DMS153 treated with DMSO at 0.1 percent for 48 hours (cell line): ENCODE data around the gene WFIKKN1.

Source experiments
- DNase-seq: peaks from one replicate; lab custom pipeline; 2025; ENCODE audit not compliant: unreplicated experiment; lab: John Stamatoyannopoulos, UW

The WFIKKN1 gene, protein sequence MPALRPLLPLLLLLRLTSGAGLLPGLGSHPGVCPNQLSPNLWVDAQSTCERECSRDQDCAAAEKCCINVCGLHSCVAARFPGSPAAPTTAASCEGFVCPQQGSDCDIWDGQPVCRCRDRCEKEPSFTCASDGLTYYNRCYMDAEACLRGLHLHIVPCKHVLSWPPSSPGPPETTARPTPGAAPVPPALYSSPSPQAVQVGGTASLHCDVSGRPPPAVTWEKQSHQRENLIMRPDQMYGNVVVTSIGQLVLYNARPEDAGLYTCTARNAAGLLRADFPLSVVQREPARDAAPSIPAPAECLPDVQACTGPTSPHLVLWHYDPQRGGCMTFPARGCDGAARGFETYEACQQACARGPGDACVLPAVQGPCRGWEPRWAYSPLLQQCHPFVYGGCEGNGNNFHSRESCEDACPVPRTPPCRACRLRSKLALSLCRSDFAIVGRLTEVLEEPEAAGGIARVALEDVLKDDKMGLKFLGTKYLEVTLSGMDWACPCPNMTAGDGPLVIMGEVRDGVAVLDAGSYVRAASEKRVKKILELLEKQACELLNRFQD

DNA sequence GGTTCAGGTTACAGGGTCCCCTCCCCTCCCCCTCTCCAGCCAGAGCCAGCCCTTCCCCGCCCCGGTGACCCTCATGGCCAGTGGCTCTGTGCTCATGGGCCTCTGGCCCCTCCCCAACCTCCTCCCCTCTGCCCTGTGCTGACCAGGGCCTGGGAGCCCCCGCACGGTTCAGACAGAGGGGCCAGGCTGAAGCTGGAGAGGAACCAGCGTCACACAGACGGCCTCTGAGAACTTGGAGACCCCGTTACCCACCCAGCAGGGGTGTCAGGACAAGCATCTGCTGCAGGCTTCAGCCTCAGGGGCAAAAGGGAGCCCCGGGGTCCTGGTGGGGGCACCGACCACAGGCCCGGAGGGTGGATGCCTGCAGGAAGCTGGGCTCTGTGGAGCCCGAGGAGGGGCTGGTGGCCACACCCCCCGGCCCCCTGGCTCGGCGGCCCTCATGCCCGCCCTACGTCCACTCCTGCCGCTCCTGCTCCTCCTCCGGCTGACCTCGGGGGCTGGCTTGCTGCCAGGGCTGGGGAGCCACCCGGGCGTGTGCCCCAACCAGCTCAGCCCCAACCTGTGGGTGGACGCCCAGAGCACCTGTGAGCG lies at the start of gene WFIKKN1:
TSS of gene WFIKKN1 (plus strand) at position 171 of the 591 bp plus-strand sequence. CDS start at position 440, 269 bp downstream.
- DNase-seq, result no peak

- no peak for DNase-seq
Observed at GRCh38 chr16:582218-582613, 48.6 kb upstream of the WFIKKN1 start.

DNA sequence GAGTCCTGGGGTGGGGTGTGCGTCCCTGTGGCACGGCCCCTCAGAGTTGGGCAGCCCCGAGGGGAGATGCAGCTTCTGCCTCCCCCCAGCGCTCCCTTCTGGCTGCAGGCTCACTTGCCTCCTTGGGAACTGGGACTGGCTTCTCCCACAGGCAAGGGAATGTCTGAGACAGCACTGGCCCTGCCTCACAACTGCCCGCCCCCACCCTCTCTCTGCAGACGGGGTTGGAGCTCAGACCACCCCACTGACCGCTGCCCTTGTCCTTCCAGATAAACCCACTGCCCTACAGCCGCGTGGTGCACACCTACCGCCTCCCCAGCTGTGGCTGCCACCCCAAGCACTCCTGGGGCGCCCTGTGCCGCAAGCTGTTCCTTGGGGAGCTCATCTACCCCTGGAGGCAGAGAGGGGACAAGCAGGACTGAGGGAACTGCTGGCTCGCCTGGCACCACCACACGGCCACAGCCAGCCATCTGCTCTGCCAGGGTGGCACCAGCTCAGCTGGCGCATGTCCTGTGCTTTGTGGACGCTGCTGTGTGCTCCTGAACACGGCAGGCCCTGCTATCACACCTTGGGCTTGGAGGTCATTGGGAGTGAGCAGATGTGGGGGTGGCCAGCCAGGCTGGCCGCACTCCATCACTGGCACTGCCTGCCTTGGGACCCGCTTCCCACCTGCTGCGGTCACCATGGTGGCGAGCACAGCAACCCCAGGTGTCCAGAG lies 48.0 kb upstream of the WFIKKN1 start:
- DNase-seq, result no peak

- DNase-seq, result peak; percentile 39
Observed at GRCh38 chr16:583470-583814, 47.3 kb upstream of the WFIKKN1 start.

GRCh38 chr16:583815-584591 lies 46.8 kb upstream of the WFIKKN1 start:
- peak; percentile 39 for DNase-seq

GRCh38 chr16:585351-585750 lies 45.4 kb upstream of the WFIKKN1 start:
- peak; percentile 5 for DNase-seq

- DNase-seq, result no peak
Observed at GRCh38 chr16:586047-586644, 44.6 kb upstream of the WFIKKN1 start.

- DNase-seq, result no peak
Observed at GRCh38 chr16:586645-587590, 43.9 kb upstream of the WFIKKN1 start.

- no peak for DNase-seq
Observed at GRCh38 chr16:588639-588888, 42.2 kb upstream of the WFIKKN1 start.

- peak; percentile 73 for DNase-seq
Observed at GRCh38 chr16:588889-589657, 41.7 kb upstream of the WFIKKN1 start.

- peak; percentile 85 for DNase-seq
Observed at GRCh38 chr16:589658-590187, 41.1 kb upstream of the WFIKKN1 start, which contains the start of gene RAB40C. Gene RAB40C (plus strand): TSS chr16:590066. CDS start chr16:590292, 226 bp downstream.

DNA sequence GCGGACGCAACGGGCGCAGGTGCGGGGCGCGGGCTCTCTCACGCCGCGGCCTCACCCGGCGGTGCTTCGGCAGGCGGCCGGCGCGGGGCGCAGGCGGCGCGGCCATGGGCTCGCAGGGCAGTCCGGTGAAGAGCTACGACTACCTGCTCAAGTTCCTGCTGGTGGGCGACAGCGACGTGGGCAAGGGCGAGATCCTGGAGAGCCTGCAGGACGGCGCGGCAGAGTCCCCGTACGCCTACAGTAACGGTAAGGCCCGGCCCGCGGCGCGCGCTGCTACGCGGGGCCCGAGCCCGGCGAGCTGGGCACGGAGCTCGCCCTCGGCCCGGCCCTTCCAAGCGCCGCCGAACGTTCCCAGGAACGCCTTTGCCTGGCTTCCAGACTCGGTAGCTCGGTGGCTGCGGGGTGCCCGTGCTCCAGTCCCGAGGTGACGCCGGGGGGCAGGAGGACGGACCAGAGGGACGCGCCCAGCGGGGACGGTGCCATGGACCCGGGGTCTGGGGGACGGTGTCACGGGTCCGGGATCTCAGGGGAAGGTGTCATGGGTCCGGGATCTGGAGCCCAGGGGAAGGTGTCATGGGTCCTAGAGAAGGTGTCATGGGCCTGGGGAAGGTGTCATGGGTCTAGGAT lies 40.5 kb upstream of the WFIKKN1 start:
- no peak for DNase-seq

DNA sequence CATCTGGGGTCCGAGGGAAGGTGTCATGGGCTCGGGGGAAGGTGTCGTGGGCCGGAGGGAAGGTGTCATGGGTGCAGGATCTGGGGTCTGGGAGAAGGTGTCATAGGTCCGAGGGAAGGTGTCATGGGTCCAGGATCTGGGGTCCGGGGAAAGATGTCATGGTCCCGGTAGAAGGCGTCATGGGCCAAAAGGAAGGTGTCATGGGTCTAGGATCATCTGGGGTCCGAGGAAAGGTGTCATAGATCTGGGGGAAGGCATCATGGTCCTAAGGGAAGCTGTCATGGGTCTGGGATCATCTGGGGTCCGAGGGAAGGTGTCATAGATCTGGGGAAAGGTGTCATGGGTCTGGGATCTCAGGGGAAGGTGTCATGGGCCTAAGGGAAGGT lies 40.0 kb upstream of the WFIKKN1 start:
- DNase-seq, result no peak

DNA sequence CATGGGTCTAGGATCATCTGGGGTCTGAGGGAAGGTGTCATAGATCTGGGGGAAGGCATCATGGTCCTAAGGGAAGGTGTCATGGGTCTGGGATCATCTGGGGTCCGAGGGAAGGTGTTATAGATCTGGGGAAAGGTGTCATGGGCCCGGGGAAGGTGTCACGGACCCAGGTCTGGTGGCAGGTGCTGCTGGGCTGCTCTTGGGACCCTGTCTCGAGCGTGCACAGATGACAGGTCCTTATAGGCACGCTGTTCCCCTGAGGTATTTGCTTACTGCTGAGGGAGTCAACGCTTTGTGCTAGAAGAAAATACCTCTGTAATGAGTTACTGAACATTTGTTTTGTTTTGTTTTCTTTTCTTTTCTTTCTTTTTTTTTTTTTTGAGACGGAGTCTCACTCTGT lies 39.6 kb upstream of the WFIKKN1 start:
- no peak for DNase-seq

GRCh38 chr16:591892-592517 lies 38.8 kb upstream of the WFIKKN1 start:
- no peak for DNase-seq

DNA sequence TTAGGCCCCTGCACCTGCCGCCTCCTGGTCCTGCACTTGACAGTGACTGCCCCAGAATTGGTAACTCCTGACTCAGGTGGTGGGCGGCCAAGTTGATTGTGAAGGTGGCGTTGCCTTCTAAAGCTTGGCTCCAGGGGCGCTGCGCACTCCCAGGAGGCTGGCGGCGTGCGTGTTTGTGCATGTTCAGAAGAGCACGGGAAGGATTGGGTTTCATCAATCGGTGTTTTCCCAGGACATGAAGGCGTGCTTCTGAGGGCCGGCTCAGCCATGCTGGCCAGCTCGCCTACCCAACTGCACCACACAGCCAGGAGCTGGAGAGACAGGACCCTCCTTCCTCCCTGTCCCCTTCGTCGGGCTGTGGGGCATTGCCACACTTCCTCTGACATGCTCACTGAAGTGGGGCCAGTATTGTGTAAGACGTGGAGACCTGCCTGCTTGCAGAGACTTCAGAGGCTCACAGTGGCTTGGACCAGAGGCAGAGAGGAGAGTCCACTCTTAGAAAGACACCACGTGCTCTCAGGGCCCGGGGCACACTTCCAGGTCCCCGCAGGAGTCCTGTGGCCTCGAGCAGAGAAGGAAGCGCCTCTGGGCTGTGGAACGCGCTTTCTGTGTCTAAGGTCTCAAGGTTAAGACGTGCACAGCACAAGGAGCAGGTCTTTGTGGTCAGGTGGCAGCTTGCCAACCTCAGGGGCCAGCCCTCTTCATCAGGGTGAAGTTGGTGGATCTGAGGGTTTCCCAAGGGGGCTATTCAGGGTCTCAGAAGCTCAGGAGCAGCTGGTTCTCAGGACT lies 38.1 kb upstream of the WFIKKN1 start:
- DNase-seq, result peak; percentile 82

GRCh38 chr16:593406-593805 lies 37.4 kb upstream of the WFIKKN1 start:
- DNase-seq, result peak; percentile 55
